HUES48 (cell line): ENCODE data around the gene KCNK4.

Source experiments
- H3K27ac ChIP-seq: one replicate; pipeline ENCODE4 v1.7.0; 2013; ENCODE audit warnings: low read depth, low read length, inconsistent platforms
- H3K27me3 ChIP-seq: 2 replicates; pipeline ENCODE4 v1.6.1; 2013; ENCODE audit warnings: mild to moderate bottlenecking, low read length; ENCODE audit not compliant: control insufficient read depth, insufficient read depth
- H3K36me3 ChIP-seq: 2 replicates; pipeline ENCODE4 v1.6.1; 2013; ENCODE audit warnings: low read length; ENCODE audit not compliant: control insufficient read depth, insufficient read depth
- H3K4me1 ChIP-seq: 2 replicates; pipeline ENCODE4 v1.6.1; 2013; ENCODE audit warnings: mild to moderate bottlenecking, low read length; ENCODE audit not compliant: control insufficient read depth, insufficient read depth
- H3K4me3 ChIP-seq: 2 replicates; pipeline ENCODE4 v1.5.1; 2013; ENCODE audit warnings: mild to moderate bottlenecking, low read depth, low read length
- H3K9ac ChIP-seq: 2 replicates; pipeline ENCODE4 v1.6.1; 2013; ENCODE audit warnings: mild to moderate bottlenecking, low read depth, low read length, moderate library complexity
- H3K9me3 ChIP-seq: 2 replicates; pipeline ENCODE4 v1.6.1; 2013; ENCODE audit warnings: low read length; ENCODE audit not compliant: control insufficient read depth, insufficient read depth

KCNK4 gene

GRCh38 chr11:64285885-64286800, 5.0 kb upstream of the KCNK4 start:
- Histone ChIP-seq H3K4me1 (peaks cover 5% of the 10 kb centered on the region; the same call in 1 of the 2 replicates), H3K9ac (0 out of 2 replicates have a peak overlapping the region, but pooled peaks have one; percentile 12), H3K27ac (no peak overlapping the region), H3K36me3 (no peaks in the 10 kb centered on the region), H3K9me3 (no peaks in the 10 kb centered on the region), H3K4me3 (peak overlapping the region; percentile 96), H3K27me3 (peaks cover 26% of the 10 kb centered on the region)

DNA sequence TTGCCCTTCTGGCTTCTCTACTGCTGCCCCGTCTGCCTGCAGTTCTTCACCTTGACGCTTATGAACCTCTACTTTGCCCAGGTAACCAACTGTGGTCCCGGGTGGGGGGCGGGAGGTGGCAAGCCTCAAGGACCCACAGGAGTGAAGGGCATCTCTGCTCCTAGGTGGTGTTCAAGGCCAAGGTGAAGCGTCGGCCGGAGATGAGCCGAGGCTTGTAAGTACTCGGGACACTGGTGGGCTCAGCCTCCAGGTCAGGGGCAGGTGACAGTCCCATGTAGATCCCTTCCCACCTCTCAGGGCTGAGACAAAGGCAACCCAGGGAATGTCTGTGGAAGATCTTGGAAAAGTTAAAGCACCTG, 4.3 kb upstream of the KCNK4 start:
- Histone ChIP-seq H3K9ac (no peak overlapping the region), H3K4me3 (no peak overlapping the region), H3K4me1 (peaks cover 5% of the 10 kb centered on the region; the same call in 1 of the 2 replicates), H3K27ac (no peak overlapping the region), H3K9me3 (no peaks in the 10 kb centered on the region), H3K36me3 (no peaks in the 10 kb centered on the region), H3K27me3 (peaks cover 32% of the 10 kb centered on the region)

- peaks cover 5% of the 10 kb centered on the region; the same call in 1 of the 2 replicates for H3K4me1 ChIP-seq
- H3K9me3 ChIP-seq, result no peaks in the 10 kb centered on the region
- H3K9ac ChIP-seq, result no peak overlapping the region
- no peak overlapping the region for H3K4me3 ChIP-seq
- no peak overlapping the region for H3K27ac ChIP-seq
- H3K36me3 ChIP-seq, result no peaks in the 10 kb centered on the region
- peaks cover 43% of the 10 kb centered on the region for H3K27me3 ChIP-seq
Measured at GRCh38 chr11:64287676-64288352, 3.3 kb upstream of the KCNK4 start.

DNA sequence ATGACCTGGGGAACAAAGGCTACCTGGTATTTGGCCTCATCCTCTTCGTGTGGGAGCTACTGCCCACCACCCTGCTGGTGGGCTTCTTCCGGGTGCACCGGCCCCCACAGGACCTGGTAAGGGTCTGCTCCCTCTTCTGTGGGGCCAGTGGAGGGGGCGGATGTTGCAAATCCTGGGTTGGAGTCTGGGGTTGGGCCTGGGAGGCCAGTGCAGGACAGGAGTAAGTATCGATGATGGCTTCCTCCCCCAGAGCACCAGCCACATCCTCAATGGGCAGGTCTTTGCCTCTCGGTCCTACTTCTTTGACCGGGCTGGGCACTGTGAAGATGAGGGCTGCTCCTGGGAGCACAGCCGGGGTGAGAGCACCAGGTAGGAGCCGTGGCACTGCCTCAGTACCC, 2.8 kb upstream of the KCNK4 start:
- H3K9me3 ChIP-seq, result no peaks in the 10 kb centered on the region
- H3K4me3 ChIP-seq, result no peak overlapping the region
- H3K27me3 ChIP-seq, result peaks cover 48% of the 10 kb centered on the region
- H3K4me1 ChIP-seq, result peaks cover 5% of the 10 kb centered on the region; the same call in 1 of the 2 replicates
- no peaks in the 10 kb centered on the region for H3K36me3 ChIP-seq
- H3K27ac ChIP-seq, result no peak overlapping the region
- H3K9ac ChIP-seq, result no peak overlapping the region

DNA sequence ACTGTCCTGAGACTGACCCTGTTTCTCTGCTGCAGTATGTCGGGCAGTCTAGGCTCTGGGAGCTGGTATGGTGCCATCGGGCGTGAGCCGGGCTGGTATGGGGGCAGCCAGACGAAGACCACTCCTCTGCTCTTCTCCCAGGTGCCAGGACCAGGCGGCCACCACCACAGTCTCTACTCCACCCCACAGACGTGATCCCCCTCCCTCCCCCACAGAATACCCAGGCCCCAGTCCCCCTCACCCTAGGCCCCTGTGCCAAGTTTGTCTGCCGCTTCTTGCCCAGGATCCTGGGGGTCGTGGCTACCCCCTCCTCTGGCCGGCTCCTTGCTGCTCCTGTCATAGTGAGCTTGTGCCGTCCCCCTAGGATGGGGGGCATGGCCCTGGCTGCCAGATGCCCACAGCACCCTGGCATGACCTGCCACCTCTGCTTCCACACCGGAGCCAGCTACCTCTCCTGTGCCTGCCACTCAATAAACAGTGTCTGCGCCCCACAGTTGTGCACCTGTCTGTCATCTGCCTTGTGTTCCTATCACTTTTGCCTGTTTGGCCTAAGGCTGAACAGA, 2.0 kb upstream of the KCNK4 start:
- peaks cover 56% of the 10 kb centered on the region for H3K27me3 ChIP-seq
- no peaks in the 10 kb centered on the region for H3K36me3 ChIP-seq
- peaks cover 5% of the 10 kb centered on the region; the same call in 1 of the 2 replicates for H3K4me1 ChIP-seq
- no peak overlapping the region for H3K27ac ChIP-seq
- no peak overlapping the region for H3K9ac ChIP-seq
- H3K9me3 ChIP-seq, result no peaks in the 10 kb centered on the region
- no peak overlapping the region for H3K4me3 ChIP-seq

DNA sequence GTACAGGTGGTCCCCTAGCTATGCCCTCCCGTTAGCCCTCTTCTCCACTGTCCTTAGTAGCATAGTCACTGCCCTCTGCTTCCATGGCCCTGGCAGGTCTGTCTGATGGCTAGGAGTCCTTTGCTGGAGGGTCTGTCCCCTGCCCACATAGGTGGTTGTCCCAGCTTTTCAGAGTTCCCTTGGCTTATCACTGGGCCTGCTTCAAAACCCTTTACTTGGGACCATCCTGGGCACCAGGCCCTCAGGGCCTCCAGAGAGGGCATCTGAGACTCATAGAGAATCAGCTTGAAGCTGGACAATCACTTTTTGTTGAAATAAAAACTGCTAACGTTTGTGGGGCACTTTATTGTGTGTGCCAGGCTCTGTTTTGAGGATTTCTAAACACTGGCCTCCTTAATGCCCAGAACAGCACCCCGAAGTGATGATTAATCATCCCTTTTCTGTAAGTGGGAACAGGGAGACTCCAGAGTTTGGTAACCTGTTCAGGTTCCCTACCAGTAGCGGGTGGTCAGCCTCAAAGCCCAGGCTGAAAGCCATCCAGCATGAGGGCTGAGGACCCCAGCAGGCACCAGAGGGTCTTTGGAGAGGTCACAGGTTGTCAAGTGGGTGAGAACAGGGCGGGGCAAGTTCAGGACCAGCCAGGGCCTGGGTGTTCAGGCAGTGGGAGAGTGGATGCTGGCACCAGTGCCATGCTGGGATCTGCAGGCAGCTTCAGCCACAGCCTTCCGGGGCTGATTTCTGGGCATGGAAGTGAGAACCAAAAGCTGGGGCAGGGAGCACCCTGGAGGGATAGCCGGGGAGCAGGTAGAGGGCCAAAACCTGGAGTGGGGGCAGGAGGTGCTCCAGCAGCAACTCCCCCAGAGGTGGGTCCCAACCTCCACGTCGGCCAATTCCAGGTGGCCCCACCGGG, 495 bp upstream of the KCNK4 start:
- Histone ChIP-seq H3K27me3 (peaks cover 71% of the 10 kb centered on the region), H3K36me3 (no peaks in the 10 kb centered on the region), H3K4me3 (peak overlapping the region; percentile 54), H3K9ac (no peak overlapping the region), H3K4me1 (peaks cover 5% of the 10 kb centered on the region; the same call in 1 of the 2 replicates), H3K9me3 (no peaks in the 10 kb centered on the region), H3K27ac (no peak overlapping the region)

- Histone ChIP-seq H3K27ac (no peak overlapping the region), H3K4me3 (peak overlapping the region; percentile 54; the same call in 1 of the 2 replicates), H3K36me3 (no peaks in the 10 kb centered on the region), H3K4me1 (no peaks in the 10 kb centered on the region), H3K27me3 (peaks cover 79% of the 10 kb centered on the region), H3K9ac (no peak overlapping the region), H3K9me3 (no peaks in the 10 kb centered on the region)
Measured at GRCh38 chr11:64291752-64292459, 804 bp downstream of the KCNK4 start.

- no peaks in the 10 kb centered on the region for H3K9me3 ChIP-seq
- H3K9ac ChIP-seq, result no peak overlapping the region
- peaks cover 84% of the 10 kb centered on the region for H3K27me3 ChIP-seq
- H3K4me3 ChIP-seq, result peak overlapping the region; percentile 54; the same call in 1 of the 2 replicates
- H3K27ac ChIP-seq, result no peak overlapping the region
- no peaks in the 10 kb centered on the region for H3K36me3 ChIP-seq
- no peaks in the 10 kb centered on the region for H3K4me1 ChIP-seq
Measured at GRCh38 chr11:64292460-64293254, 1.6 kb downstream of the KCNK4 start.

DNA sequence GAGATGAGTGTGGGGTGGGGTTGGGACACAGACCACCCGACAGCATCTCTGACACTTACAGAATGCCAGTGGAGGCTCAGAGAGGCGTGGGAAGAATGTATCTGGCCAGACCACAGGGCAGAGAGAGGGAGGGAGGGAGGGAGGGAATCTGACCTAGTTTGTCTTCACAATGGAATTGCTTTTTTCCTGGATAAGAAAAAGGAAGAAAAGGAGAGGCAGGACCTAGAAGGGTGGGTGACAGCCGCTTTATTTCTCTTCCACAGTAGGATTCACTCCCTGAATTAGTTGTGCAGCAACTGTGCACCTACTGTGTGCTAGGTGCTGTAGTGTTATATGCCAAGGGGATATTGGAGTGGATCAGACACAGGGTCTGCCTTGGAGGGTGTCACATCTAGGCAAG, 3.7 kb downstream of the KCNK4 start:
- H3K27ac ChIP-seq, result no peak overlapping the region
- no peaks in the 10 kb centered on the region for H3K36me3 ChIP-seq
- H3K9me3 ChIP-seq, result no peaks in the 10 kb centered on the region
- no peak overlapping the region for H3K4me3 ChIP-seq
- no peak overlapping the region for H3K9ac ChIP-seq
- no peaks in the 10 kb centered on the region for H3K4me1 ChIP-seq
- H3K27me3 ChIP-seq, result peaks cover 100% of the 10 kb centered on the region
